HEK293T (cell line): Measurements from ENCODE around the gene THOP1.

ENCODE experiments used
- ARNT ChIP-seq: fragments of 450-650 bp; IDR thresholded peaks from 2 replicates; pipeline ENCODE4 v1.6.1; 2017; ENCODE audit warnings: mild to moderate bottlenecking
- FOXK2 ChIP-seq: fragments of 450-650 bp; IDR thresholded peaks from 2 replicates; pipeline ENCODE4 v1.6.1; 2016; ENCODE audit warnings: mild to moderate bottlenecking
- FOXM1 ChIP-seq: fragments of 450-650 bp; IDR thresholded peaks from 2 replicates; pipeline ENCODE4 v1.6.1; 2017; ENCODE audit warnings: mild to moderate bottlenecking, borderline replicate concordance
- L3MBTL2 ChIP-seq: fragments of 450-650 bp; conservative IDR thresholded peaks from 2 replicates; pipeline ENCODE4 v1.6.1; 2016; ENCODE audit warnings: mild to moderate bottlenecking
- SP1 ChIP-seq: fragments of 450-650 bp; IDR thresholded peaks from 2 replicates; pipeline ENCODE4 v1.6.1; 2017
- SUZ12 ChIP-seq: fragments of 450-650 bp; IDR thresholded peaks from 2 replicates; pipeline ENCODE4 v1.6.1; 2016; ENCODE audit warnings: mild to moderate bottlenecking
- ZNF384 ChIP-seq: fragments of 450-650 bp; IDR thresholded peaks from 2 replicates; pipeline ENCODE4 v1.6.1; 2016

- TF ChIP-seq FOXM1, result no peak
- no peak for TF ChIP-seq L3MBTL2
- TF ChIP-seq SUZ12, result no peak
- TF ChIP-seq FOXK2, result no peak
- TF ChIP-seq SP1, result no peak
- TF ChIP-seq ZNF384, result no peak
- no peak for TF ChIP-seq ARNT
These were observed 25.1 kb downstream of the THOP1 start for GRCh38 chr19:2810141-2811091.
